GM19397 (cell line): Measurements from ENCODE around the gene WNT8A.
"Not testable (repeated sequence)": the region's sequence is repeated elsewhere in the genome, so short reads cannot be mapped to it uniquely, and the experiment has no call there.

Experiments used
- ATAC-seq: cut with Tn5 transposase; IDR thresholded peaks from one replicate; pipeline ENCODE4 v1.9.1; 2021; ENCODE audit warnings: mild to moderate bottlenecking, moderate library complexity; ENCODE audit not compliant: unreplicated experiment

Gene WNT8A

GRCh38 chr5:138083702-138084101, at the start of gene WNT8A:
Gene WNT8A (plus strand): TSS chr5:138084033. CDS start chr5:138084128, 95 bp downstream.
- ATAC-seq, result no peak

- ATAC-seq, result no peak
Observed at GRCh38 chr5:138035605-138036537, 48.0 kb upstream of the WNT8A start.

- no peak for ATAC-seq
Observed at GRCh38 chr5:138037271-138037670, 46.6 kb upstream of the WNT8A start.

- no peak for ATAC-seq
Observed at GRCh38 chr5:138037907-138038633, 45.8 kb upstream of the WNT8A start.

GRCh38 chr5:138038826-138039225, 45.0 kb upstream of the WNT8A start:
- ATAC-seq, result no peak

- not testable (repeated sequence) for ATAC-seq
Observed at GRCh38 chr5:138045283-138045682, 38.5 kb upstream of the WNT8A start.

- no peak for ATAC-seq
Observed at GRCh38 chr5:138051441-138052296, 32.2 kb upstream of the WNT8A start.

GRCh38 chr5:138052718-138053117, 31.1 kb upstream of the WNT8A start:
- ATAC-seq, result not testable (repeated sequence)

- no peak for ATAC-seq
Observed at GRCh38 chr5:138053554-138053953, 30.3 kb upstream of the WNT8A start.

GRCh38 chr5:138054206-138054605, 29.6 kb upstream of the WNT8A start:
- no peak for ATAC-seq

GRCh38 chr5:138054847-138055558, 28.8 kb upstream of the WNT8A start:
- ATAC-seq, result no peak

GRCh38 chr5:138064526-138064925, 19.3 kb upstream of the WNT8A start:
- ATAC-seq, result no peak

- no peak for ATAC-seq
Observed at GRCh38 chr5:138065102-138065501, 18.7 kb upstream of the WNT8A start.

GRCh38 chr5:138067945-138068344, 15.9 kb upstream of the WNT8A start:
- no peak for ATAC-seq

- ATAC-seq, result no peak
Observed at GRCh38 chr5:138068742-138069600, 14.9 kb upstream of the WNT8A start.

- ATAC-seq, result not testable (repeated sequence)
Observed at GRCh38 chr5:138070026-138070425, 13.8 kb upstream of the WNT8A start.

- ATAC-seq, result no peak
Observed at GRCh38 chr5:138077064-138077696, 6.7 kb upstream of the WNT8A start.

GRCh38 chr5:138078006-138078643, 5.7 kb upstream of the WNT8A start:
- no peak for ATAC-seq
